ENCODE measurements around the gene TEDC2.
A peak's percentile ranks its signal among the peaks of the same experiment; 100 is the strongest.

TEDC2 gene

DNA sequence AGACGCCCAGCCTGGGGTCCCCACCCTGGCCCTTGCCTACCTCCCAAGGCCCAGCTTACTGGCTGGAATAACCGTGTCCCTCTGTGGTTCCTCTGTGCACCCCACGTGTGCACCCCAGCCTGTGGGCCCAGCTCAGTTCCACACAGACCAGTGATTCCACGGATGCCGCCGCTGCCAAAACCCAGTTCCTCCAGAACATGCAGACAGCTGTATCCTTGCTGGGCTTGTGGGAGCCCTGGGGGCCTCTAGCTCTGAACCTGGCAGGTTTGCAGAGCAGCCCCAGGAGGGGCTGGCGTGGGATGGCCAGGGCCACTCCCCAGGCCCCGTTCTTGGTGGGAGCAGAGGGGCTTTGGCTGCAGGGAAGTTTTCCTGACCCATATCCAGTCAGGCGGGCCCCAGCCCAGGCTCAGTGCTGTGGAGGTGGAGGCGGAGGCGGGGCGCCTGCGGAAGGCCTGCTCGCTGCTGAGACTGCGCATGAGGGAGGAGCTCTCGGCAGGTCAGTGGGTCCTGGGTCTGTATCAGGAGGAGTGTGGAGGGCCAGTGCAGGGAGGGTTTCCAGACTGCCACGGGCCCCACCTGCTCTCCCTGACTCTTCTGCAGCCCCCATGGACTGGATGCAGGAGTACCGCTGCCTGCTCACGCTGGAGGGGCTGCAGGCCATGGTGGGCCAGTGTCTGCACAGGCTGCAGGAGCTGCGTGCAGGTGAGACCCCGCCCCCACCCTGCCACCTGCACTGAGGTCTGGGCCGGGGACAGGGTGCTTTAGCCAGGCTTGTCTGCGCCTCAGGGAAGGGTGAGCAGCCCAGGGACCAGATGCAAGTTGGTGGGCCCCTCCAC lies 2.3 kb downstream of the TEDC2 start:
- no peak overlapping the region for H3K27ac Mint-ChIP-seq
- H3K4me1 Mint-ChIP-seq: peaks cover 16% of the 10 kb centered on the region
- TF ChIP-seq, protein P1, sequence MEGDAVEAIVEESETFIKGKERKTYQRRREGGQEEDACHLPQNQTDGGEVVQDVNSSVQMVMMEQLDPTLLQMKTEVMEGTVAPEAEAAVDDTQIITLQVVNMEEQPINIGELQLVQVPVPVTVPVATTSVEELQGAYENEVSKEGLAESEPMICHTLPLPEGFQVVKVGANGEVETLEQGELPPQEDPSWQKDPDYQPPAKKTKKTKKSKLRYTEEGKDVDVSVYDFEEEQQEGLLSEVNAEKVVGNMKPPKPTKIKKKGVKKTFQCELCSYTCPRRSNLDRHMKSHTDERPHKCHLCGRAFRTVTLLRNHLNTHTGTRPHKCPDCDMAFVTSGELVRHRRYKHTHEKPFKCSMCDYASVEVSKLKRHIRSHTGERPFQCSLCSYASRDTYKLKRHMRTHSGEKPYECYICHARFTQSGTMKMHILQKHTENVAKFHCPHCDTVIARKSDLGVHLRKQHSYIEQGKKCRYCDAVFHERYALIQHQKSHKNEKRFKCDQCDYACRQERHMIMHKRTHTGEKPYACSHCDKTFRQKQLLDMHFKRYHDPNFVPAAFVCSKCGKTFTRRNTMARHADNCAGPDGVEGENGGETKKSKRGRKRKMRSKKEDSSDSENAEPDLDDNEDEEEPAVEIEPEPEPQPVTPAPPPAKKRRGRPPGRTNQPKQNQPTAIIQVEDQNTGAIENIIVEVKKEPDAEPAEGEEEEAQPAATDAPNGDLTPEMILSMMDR (IDR thresholded peaks at IDR 0.05): no peak
- no peak for DNase-seq
- no peaks in the 10 kb centered on the region for H3K9me3 Mint-ChIP-seq
- H3K4me3 Mint-ChIP-seq: peak overlapping the region; percentile 55
- H3K36me3 Mint-ChIP-seq (ENCODE audit: low read depth): peaks cover 10% of the 10 kb centered on the region
- no peaks in the 10 kb centered on the region for H3K27me3 Mint-ChIP-seq (ENCODE audit: low read depth, poor library complexity)

DNA sequence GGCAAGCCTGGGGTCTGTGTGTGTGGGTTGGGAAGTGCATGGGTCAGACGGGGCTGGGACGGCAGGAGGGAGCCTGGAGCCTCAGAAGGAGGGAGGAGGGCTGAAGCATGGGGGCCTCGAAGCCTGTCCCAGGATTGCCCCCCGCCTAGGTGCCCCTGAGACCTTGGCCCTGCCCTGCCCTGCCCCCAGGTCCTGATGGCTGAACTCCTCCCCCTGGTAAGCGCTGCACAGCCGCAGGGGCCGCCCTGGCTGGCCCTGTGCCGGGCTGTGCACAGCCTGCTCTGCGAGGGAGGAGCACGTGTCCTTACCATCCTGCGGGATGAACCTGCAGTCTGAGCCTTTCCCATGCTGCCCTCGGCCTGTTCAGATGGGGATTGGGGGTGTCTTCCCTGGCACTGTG lies 4.4 kb downstream of the TEDC2 start:
- Mint-ChIP-seq H3K27me3 (ENCODE audit: low read depth, poor library complexity) (no peaks in the 10 kb centered on the region), H3K4me1 (peaks cover 15% of the 10 kb centered on the region), H3K4me3 (no peak overlapping the region), H3K36me3 (ENCODE audit: low read depth) (peaks cover 5% of the 10 kb centered on the region), H3K9me3 (no peaks in the 10 kb centered on the region), H3K27ac (no peak overlapping the region)
- TF ChIP-seq, protein P1 (IDR thresholded peaks at IDR 0.05): no peak
- DNase-seq: no peak

DNA sequence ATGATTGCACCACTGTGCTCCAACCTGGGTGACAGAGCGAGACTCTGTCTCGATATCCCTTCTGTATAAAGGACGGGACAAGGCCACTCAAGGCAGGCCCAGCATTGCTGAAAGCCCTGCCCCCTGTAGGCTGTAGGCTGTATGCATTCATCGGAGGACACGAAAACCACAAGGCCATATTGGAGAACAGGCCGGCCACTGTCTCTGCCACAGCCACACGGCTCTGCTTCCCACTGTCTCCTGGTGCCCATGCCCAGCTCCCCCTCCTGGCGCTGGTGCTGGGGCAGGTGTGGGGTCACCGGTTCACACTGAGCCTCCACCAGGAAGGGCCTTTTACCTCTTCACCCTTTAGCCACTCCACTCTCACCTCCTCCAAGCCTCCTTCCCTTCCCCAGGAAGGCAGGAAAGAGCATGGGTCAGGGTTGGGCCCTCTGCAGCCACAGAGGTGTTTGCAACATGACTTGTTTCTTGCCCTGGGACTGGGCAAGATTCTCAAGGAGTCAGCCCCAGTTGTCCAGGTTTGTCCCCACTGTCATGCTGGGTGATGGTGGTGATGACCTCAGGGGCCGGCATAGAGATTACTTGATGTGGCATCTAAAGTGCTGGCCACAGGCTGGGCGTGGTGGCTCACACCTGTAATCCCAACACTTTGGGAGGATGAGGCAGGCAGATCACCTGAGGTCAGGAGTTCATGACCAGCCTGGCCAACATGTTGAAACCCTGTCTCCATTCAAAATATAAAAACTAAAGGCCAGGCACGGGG lies 5.9 kb downstream of the TEDC2 start:
- Mint-ChIP-seq H3K27ac (no peak overlapping the region), H3K4me3 (no peak overlapping the region), H3K27me3 (ENCODE audit: low read depth, poor library complexity) (no peaks in the 10 kb centered on the region), H3K36me3 (ENCODE audit: low read depth) (peaks cover 5% of the 10 kb centered on the region), H3K4me1 (peaks cover 24% of the 10 kb centered on the region), H3K9me3 (no peaks in the 10 kb centered on the region)
- no peak for DNase-seq
- TF ChIP-seq, protein P1 (IDR thresholded peaks at IDR 0.05): peak; percentile 22

DNA sequence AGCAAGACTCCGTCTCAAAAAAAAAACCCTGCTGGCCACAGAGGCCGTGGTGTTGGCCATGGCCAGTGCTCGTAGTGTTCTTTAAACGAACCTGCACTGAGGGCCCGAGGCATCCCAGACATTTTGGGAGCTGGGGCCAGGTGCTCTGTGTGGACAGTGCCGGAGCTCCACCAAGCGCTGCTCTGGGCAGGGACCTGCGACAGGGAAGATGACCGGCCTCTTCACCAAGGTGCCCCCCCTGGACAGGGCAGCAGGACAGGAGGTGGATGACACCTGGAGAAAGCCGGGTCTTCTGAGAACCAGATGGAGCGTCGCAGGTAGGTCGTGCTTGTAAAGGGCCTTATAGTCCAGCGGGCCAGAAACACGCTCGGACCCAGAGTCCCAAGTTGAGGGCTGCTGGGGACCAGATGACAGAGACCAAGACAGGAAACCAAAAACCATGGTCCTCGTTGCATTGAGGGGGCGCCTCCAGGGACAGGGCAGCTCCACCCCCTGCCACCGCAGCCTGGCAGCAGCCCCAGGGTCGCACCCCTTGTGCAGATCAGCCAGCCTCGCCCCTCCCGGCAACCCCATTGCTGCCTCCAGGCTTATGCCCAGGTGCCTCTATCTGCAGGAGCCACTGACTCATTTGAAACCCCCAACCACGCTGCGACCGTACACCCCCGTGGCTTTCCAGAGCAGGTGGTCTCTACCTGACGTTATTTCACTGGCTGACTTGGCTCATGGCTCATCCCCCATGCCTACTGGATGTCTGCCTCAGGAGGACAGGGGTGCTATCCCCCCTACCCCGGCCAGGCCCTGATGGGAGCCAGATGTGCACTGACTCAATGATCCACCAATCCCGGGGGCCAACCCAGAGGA lies 7.0 kb downstream of the TEDC2 start:
- Mint-ChIP-seq H3K36me3 (ENCODE audit: low read depth) (peaks cover 5% of the 10 kb centered on the region), H3K27me3 (ENCODE audit: low read depth, poor library complexity) (no peaks in the 10 kb centered on the region), H3K4me1 (peaks cover 24% of the 10 kb centered on the region), H3K27ac (peak overlapping the region; percentile 32), H3K9me3 (no peaks in the 10 kb centered on the region), H3K4me3 (no peak overlapping the region)
- TF ChIP-seq, protein P1 (IDR thresholded peaks at IDR 0.05): no peak
- DNase-seq: no peak

DNA sequence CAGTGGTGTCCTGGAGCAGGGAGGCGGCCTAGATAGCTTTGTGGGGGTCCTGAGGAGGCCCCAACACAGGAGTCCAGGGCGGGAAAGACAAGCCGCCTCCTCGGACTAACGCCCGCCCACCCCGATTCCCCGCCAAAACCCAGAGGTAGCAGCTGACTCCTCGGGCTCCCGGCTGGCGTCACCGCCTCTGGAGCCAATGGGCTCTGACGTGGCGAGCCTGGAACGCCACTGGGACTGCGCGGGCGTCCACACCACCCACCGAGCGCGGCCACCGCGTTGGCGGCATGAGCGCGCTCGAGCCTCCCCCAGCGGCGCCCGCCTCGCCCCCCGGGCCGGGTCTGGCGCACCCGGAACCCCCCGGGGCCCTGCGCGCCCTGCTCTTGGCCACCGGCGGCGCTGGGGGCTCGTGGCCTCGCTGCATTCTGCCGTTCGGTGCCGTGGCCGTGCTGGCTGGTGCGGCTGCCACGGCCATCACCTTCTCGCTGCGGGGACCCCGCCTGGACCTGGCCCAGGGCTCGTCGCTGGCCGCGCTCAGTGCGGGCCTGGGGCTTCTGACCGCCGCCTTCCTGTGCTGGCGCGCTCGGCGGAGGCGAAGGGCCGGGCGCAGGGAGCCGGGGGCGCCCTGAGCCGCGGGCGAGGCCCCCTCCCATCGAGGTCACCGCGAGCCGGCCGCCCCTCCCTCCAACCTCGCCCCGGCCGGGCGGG lies 7.8 kb downstream of the TEDC2 start:
- H3K27me3 Mint-ChIP-seq (ENCODE audit: low read depth, poor library complexity): no peaks in the 10 kb centered on the region
- DNase-seq: peak; percentile 68
- peaks cover 24% of the 10 kb centered on the region for H3K4me1 Mint-ChIP-seq
- no peaks in the 10 kb centered on the region for H3K9me3 Mint-ChIP-seq
- peak overlapping the region; percentile 73 for H3K4me3 Mint-ChIP-seq
- peaks cover 5% of the 10 kb centered on the region for H3K36me3 Mint-ChIP-seq (ENCODE audit: low read depth)
- peak overlapping the region; percentile 32 for H3K27ac Mint-ChIP-seq
- TF ChIP-seq, protein P1 (IDR thresholded peaks at IDR 0.05): no peak

All from nephron progenitor cell (in vitro differentiated cells).